Inferior parietal cortex (tissue), 1 donor: ENCODE measurements around the gene OR6A2.
A peak's percentile ranks its signal among the peaks of the same experiment; 100 is the strongest.

ENCODE experiments used
- DNase-seq: peaks from one replicate; pipeline ENCODE4 v3.0.0-alpha.2; 2016; ENCODE audit errors: extremely low spot score

OR6A2 gene

GRCh38 chr11:6757373-6757967, 42.0 kb downstream of the OR6A2 start:
- peak; percentile 82 for DNase-seq

- no peak for DNase-seq
Observed at GRCh38 chr11:6755953-6756347, 43.5 kb downstream of the OR6A2 start.

GRCh38 chr11:6755303-6755952, 44.1 kb downstream of the OR6A2 start:
- DNase-seq, result peak; percentile 74

DNA sequence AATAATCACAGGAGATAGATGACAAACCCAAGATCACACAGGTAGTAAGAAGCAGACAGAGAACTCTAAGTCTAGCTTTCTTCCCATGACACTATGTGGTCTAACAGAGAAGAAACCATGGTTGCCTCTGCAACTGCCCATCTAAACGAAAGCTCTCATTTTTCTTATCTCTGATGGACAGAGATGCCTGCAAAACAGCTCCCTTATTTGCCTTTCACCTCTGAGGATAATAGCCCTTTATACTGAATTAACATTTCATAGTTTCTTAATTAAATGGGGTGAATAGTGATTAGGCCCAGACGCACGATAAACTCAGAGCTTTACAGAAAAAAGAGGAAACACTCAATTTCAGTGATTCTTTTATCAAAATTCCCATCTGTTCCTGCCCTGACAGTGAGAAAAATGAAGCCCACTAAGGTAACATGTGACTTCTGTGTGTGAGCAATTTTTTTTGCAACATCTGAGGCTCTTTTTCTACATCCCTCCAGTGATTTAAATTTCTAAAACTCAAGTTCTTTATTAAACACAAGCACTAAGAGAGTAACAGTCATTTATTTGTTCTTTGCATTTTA, 52.3 kb downstream of the OR6A2 start:
- no peak for DNase-seq

DNA sequence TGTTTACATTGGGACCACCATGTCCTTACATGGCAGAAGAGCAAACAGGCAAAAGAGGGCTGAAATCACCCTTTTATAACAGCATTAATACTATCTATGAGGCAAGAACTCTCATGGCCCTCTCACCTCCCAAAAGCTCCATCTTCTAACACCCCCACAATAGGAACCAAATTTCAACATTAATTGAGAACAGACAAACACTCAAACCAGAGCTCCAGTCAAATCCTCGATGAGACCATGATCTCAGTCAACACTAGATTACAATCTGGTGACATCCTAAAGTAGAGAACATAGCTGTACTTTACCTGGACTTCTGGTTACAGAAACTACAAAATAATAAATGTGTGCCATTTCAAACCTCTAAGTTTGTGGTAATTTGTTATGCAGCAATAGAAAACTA, 52.9 kb downstream of the OR6A2 start:
- DNase-seq, result no peak

- no peak for DNase-seq
Observed at GRCh38 chr11:6746086-6746618, 53.3 kb downstream of the OR6A2 start.

DNA sequence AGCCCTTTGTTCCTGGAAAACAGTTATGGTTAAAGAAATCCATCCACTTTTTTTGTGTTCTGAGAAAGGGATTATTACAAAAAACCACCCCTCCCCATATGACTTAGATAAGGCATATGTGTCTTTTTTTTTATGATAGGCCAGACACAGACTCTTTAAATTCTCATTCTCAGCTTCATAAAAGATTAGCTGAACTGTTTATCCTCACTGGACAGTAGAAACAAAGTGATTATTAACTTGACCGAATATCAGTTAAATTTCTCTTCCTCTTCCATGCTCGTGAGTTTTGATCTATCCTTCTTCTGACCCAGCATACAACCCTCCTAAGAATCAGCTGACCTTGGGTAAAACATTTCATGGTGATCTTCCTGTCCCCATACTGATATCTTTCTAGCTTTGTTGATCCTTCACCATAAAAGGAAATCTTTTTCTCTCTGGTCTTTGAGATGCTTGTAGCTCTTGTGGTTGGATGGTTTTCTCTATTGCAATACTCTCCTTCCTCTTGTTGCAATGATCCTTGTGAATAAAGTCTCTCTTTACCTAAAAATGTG, 53.9 kb downstream of the OR6A2 start:
- no peak for DNase-seq

DNA sequence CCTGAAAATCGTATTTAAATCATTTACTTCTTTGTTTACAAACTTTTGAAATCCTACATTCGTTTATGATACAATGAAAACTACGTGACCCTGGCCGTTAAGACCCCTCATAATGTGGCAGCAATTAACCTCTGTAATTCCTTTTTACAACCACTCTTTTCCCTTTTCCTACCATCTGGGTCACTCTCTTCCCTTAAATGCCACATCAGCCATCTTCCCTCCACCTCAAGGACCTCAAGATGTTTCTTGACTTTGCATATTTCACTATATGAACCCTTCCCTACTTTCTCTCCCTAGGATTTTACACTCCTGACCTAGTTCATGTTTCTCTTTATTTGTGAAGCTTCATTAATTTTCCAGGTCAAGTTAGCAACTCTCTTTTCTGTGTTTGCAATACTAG, 54.5 kb downstream of the OR6A2 start:
- DNase-seq, result no peak

GRCh38 chr11:6742260-6742659, 57.2 kb downstream of the OR6A2 start:
- no peak for DNase-seq
